Measurements from ENCODE around the gene SPAG16. TPM values are rescaled to one million over a fixed set of nuclear protein-coding genes. Genes with fewer than 3 reads are reported as not detected.

Gene SPAG16
- total and polyA plus RNA-seq, 2 donors = 17.7 to 104 TPM

DNA sequence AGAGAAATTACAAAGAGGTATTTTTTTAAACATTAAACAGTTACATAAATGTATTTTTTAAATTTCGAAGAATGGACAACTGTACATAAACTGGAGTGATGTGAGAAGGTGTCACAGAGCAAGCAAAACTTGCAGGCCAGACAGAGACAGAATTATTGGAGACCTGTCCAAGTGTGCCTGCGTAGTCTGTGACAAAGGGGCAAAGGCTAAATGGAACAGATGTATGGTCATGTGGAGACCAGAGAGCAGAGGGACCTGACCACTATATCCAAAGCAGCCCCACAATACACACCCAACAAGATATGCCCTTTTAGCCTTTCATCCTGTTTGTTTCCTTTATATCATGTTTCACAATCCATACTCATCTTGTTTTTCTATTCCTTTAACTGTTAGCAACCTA lies 901.3 kb downstream of the SPAG16 start:
- H3K4me3 ChIP-seq (ENCODE audit: low read depth, low read length) = no peak overlapping the region
- no peak for DNase-seq (ENCODE audit: extremely low spot score)
- no peaks in the 10 kb centered on the region for H3K4me1 ChIP-seq (ENCODE audit: insufficient read depth)
- no peak overlapping the region for H3K27ac ChIP-seq (ENCODE audit: low read depth)
- no peaks in the 10 kb centered on the region for H3K36me3 ChIP-seq (ENCODE audit: insufficient read depth)
- WGBS = 82% methylated on average over 2 of the region's 2 CpGs

DNA sequence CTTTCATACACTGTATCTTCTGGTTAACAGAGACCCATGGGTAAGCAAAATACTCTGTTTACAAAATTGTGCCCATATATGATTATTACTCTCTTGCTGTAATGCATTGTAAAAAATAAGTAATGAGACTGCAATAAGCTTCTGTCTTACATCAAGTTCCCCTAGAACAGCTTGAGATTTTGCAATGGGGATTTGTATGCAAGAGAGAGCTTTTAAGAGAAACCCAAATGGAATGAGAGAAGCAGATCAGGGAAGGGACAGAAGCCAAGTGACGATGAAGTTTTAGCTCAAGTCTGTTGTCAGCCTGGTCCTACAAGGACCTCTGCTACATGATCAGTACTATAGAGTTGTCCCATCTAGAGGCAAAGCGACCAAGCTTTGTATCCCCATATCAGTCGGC lies 908.4 kb downstream of the SPAG16 start:
- no peak overlapping the region for H3K4me3 ChIP-seq (ENCODE audit: low read depth, low read length)
- DNase-seq (ENCODE audit: extremely low spot score) = no peak
- H3K27ac ChIP-seq (ENCODE audit: low read depth) = no peak overlapping the region
- no peaks in the 10 kb centered on the region for H3K36me3 ChIP-seq (ENCODE audit: insufficient read depth)
- 88% methylated on average over 3 of the region's 3 CpGs for WGBS
- H3K4me1 ChIP-seq (ENCODE audit: insufficient read depth) = no peaks in the 10 kb centered on the region

DNA sequence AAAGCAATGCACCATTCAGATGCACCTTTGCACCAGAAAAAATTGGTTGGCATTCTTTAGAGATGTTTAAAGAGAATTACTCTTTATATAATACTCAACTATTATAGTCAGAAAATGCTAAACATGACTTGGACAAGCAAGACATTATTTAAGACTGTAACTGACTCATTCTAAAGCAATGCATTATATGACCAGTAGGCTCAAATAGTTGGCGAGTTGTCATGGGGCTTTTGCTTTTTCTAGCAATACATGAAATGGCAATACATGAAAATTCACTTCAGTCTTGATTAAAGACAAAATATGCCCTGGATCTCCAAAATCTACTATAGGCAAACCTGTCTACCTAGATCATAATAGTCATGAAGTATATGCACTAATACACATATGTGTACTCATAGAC lies 909.7 kb downstream of the SPAG16 start:
- no peak for DNase-seq (ENCODE audit: extremely low spot score)
- WGBS = 74% methylated on average over 1 of the region's 1 CpG

DNA sequence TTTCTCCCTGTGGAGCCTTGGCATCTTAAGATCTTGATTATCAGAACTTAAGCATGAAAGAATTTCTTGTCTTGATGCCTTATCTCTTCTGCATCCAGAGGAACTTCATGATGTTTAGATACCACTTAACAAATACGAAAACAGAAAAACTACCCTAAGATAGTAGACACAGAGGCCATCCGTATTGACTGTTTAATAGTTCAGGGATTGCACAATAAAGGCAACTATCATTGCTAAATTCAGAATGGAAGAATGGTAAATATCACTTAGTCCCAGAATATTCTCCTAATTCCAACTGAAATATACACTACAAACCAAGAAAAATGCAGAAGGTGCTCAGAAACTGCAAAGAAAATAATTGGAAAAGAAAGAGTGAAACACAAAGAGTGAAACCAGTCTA lies 912.0 kb downstream of the SPAG16 start:
- 59% methylated on average over 2 of the region's 2 CpGs for WGBS

More for the DNA sequence above, 909.7 kb downstream of the SPAG16 start:
- Histone ChIP-seq H3K4me1 (ENCODE audit: insufficient read depth) (no peaks in the 10 kb centered on the region), H3K4me3 (ENCODE audit: low read depth, low read length) (no peak overlapping the region), H3K27ac (ENCODE audit: low read depth) (no peak overlapping the region), H3K36me3 (ENCODE audit: insufficient read depth) (no peaks in the 10 kb centered on the region)

DNA sequence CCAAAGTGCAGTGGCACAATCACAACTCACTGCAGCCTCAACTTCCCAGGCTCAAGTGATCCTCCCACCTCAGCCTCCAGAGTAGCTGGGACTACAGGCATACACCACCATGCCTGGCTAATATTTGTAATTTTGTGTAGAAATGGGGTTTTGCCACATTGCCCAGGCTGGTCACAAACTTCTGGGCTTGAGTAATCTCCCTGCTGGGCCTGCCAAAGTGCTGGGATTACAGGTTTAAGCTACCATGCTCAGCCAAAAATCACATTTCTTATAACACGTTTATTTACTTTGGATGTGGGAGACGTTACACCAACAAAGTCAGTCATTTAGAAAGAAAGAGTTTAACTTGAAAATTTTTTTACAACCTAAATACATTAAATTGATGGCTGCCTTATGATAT lies 917.6 kb downstream of the SPAG16 start:
- no peak overlapping the region for H3K4me3 ChIP-seq (ENCODE audit: low read depth, low read length)
- H3K27ac ChIP-seq (ENCODE audit: low read depth) = no peak overlapping the region
- 64% methylated on average over 2 of the region's 2 CpGs for WGBS
- no peaks in the 10 kb centered on the region for H3K36me3 ChIP-seq (ENCODE audit: insufficient read depth)
- H3K4me1 ChIP-seq (ENCODE audit: insufficient read depth) = no peaks in the 10 kb centered on the region
- DNase-seq (ENCODE audit: extremely low spot score) = no peak

More for the DNA sequence above, 912.0 kb downstream of the SPAG16 start:
- H3K36me3 ChIP-seq (ENCODE audit: insufficient read depth) = no peaks in the 10 kb centered on the region
- H3K4me1 ChIP-seq (ENCODE audit: insufficient read depth) = no peaks in the 10 kb centered on the region
- DNase-seq (ENCODE audit: extremely low spot score) = no peak
- H3K27ac ChIP-seq (ENCODE audit: low read depth) = no peak overlapping the region
- no peak overlapping the region for H3K4me3 ChIP-seq (ENCODE audit: low read depth, low read length)

DNA sequence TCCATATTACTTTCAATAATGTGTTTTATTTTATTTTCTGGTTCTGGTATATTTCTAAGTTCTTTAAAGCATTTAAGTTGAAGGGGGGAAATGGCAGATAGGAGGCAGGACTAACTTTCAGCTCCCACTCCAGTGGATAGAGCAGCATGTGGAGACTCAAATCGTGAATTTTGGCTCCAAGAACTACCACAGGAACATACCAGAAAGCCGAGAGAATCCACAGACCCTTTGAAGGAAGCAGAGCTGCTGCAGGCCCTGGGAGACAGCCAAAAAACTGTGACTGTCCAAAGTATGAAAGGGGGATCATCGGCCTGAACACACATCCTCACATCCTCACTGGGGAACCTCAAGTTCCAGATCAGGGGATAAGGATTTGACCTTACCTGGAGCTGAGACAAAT lies 919.0 kb downstream of the SPAG16 start:
- no peak for DNase-seq (ENCODE audit: extremely low spot score)
- H3K4me3 ChIP-seq (ENCODE audit: low read depth, low read length) = no peak overlapping the region
- no peaks in the 10 kb centered on the region for H3K4me1 ChIP-seq (ENCODE audit: insufficient read depth)
- no peaks in the 10 kb centered on the region for H3K36me3 ChIP-seq (ENCODE audit: insufficient read depth)
- WGBS = 26% methylated on average over 3 of the region's 3 CpGs
- H3K27ac ChIP-seq (ENCODE audit: low read depth) = no peak overlapping the region

DNA sequence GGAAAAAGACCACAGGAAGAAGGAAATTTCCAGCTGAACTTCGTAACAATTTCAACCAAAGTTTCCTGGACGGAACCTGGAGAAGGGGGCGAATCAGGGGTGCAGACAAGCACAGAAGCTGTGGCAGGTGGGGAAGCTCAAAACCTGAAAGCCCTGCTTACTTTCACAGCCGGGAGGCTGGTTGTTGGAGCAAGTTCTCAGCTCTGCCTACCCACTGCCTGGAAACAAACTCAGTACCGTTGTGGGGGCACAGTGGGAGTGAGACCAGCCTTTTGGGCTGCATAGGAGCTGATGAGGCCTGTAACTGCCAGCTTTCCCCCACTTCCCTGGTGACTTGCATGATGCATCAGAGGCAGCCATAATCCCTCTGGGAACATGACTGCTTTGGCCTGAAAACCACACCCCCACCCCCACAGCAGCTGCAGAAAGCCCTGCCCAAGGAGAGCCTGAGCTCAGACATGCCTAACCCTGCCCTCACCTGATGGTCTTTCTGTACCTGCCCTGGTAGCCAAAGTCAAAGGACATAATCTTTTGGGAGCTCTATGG lies 919.6 kb downstream of the SPAG16 start:
- no peak overlapping the region for H3K4me3 ChIP-seq (ENCODE audit: low read depth, low read length)
- no peak for DNase-seq (ENCODE audit: extremely low spot score)
- H3K36me3 ChIP-seq (ENCODE audit: insufficient read depth) = no peaks in the 10 kb centered on the region
- 63% methylated on average over 5 of the region's 5 CpGs for WGBS
- H3K4me1 ChIP-seq (ENCODE audit: insufficient read depth) = no peaks in the 10 kb centered on the region
- no peak overlapping the region for H3K27ac ChIP-seq (ENCODE audit: low read depth)

DNA sequence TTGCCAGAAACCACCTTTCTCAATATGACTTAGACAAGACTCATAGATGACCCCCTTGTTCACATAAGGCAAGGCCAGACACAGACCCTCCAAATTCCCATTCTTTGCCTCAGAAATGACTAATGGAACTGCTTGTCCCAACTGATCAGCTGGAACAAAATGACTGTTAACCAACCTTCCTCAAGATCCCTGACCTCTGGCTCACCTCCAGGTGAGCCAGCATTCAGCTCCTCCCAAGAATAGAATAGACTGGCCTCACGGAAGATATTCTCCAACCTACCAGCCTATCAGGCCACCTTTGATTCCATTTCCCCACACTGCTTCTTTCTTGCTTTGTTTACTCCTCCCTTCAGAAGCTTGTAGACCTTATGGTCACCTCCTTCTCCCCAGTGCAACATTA lies 930.8 kb downstream of the SPAG16 start:
- Histone ChIP-seq H3K4me3 (ENCODE audit: low read depth, low read length) (no peak overlapping the region), H3K27ac (ENCODE audit: low read depth) (no peak overlapping the region), H3K36me3 (ENCODE audit: insufficient read depth) (no peaks in the 10 kb centered on the region), H3K4me1 (ENCODE audit: insufficient read depth) (no peaks in the 10 kb centered on the region)
- DNase-seq (ENCODE audit: extremely low spot score) = no peak
- 87% methylated on average over 1 of the region's 1 CpG for WGBS

DNA sequence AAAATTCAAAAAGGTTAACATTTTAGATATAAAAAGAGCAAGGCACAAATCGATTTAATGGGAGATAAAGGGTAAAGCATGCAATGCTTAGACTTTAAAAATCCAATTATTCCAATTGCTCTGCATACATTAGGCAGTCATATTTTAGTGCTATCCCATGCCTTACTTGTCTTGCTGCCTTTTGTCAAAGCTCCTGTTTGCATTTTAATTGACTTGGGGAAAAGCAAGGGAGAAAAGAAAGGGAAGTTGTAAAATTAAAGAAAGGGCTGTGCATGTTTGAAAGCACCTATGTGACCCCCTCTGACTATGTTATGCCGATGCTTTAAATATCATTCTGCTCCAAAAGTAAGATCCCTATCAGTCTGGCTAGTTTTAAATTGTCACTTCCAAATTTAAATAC lies 932.9 kb downstream of the SPAG16 start:
- H3K4me1 ChIP-seq (ENCODE audit: insufficient read depth) = no peaks in the 10 kb centered on the region
- H3K27ac ChIP-seq (ENCODE audit: low read depth) = no peak overlapping the region
- DNase-seq (ENCODE audit: extremely low spot score) = no peak
- 49% methylated on average over 2 of the region's 2 CpGs for WGBS
- H3K36me3 ChIP-seq (ENCODE audit: insufficient read depth) = no peaks in the 10 kb centered on the region
- no peak overlapping the region for H3K4me3 ChIP-seq (ENCODE audit: low read depth, low read length)

DNA sequence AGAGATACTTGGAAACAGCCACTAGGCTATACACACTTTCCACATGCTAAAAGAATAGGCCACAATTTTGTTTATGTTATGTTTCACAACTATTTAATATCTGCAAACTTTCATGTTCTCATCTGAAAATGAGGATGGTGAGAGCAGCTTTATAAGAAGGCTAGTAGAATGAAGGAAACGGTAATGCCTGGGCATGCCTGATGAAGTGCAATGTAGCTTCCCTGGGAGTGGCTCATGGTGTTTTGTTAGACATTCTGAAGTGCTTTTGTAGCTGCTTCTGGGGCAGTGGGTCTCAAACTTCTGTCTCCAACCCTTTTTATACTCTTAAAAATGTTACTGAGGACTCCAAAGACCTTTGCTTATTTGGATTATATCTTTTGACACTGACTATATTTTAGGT lies 933.3 kb downstream of the SPAG16 start:
- Histone ChIP-seq H3K36me3 (ENCODE audit: insufficient read depth) (no peaks in the 10 kb centered on the region), H3K4me3 (ENCODE audit: low read depth, low read length) (no peak overlapping the region), H3K27ac (ENCODE audit: low read depth) (no peak overlapping the region), H3K4me1 (ENCODE audit: insufficient read depth) (no peaks in the 10 kb centered on the region)
- 39% methylated on average over 1 of the region's 1 CpG for WGBS
- no peak for DNase-seq (ENCODE audit: extremely low spot score)

DNA sequence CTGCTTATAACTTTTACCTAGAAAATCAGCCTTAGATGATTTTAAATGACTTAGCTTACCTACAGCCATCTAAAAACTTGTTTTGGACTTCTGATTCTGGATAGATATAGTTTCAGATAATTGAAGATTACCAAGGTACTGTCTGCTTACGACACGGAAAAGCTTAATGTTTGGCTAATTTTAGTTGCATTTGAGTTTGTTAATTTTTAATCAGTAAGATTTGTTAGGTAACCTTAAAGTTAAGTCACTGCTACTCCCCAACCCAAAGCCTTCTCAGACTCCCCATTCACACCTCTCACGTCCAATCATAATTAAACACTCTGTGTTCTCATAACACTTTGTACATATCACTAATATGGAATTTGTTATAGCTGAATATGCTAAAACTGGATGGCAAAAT lies 936.0 kb downstream of the SPAG16 start:
- WGBS = 47% methylated on average over 3 of the region's 3 CpGs
- Histone ChIP-seq H3K4me1 (ENCODE audit: insufficient read depth) (no peaks in the 10 kb centered on the region), H3K36me3 (ENCODE audit: insufficient read depth) (no peaks in the 10 kb centered on the region), H3K27ac (ENCODE audit: low read depth) (no peak overlapping the region), H3K4me3 (ENCODE audit: low read depth, low read length) (no peak overlapping the region)
- DNase-seq (ENCODE audit: extremely low spot score) = no peak

DNA sequence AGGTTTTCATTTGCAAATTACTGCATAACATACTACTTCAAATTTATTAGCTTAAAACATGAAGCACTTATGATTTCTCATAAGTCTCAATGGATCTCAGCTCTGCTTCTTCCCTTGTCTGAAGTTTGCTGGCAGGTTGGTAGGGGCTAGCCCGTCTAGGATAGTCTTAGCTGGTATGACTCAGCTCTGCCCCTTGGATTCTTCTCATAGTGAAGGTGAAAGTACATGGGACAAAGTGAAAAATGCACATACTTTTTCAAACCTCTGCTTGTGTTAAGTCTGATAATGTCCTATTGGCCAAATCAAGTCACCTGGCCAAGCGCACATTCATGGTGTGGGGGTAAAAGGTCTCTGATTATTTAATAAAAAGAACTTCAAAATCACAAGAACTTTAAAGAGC lies 941.8 kb downstream of the SPAG16 start:
- WGBS = 75% methylated on average over 2 of the region's 2 CpGs
- Histone ChIP-seq H3K36me3 (ENCODE audit: insufficient read depth) (no peaks in the 10 kb centered on the region), H3K27ac (ENCODE audit: low read depth) (no peak overlapping the region), H3K4me3 (ENCODE audit: low read depth, low read length) (no peak overlapping the region), H3K4me1 (ENCODE audit: insufficient read depth) (no peaks in the 10 kb centered on the region)
- DNase-seq (ENCODE audit: extremely low spot score) = no peak

DNA sequence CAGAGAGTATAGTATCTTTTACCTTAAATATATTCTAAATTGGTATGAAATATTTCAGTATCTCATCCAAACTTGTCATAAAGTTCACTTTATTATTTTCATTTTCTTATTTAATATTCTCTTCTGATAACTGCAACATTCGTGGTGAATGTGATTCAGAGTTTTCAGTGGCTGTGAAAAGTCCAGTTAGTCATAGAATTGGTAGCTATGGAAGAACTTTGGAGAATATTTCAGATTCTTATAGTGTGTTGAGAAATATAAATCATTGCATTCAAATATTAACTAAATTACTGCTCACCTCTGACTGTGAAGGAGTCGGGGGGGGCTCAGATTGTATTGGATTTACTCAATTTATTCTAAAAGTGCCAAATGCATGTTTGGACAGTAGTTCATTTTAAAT lies 948.0 kb downstream of the SPAG16 start:
- WGBS = 67% methylated on average over 2 of the region's 2 CpGs
- no peaks in the 10 kb centered on the region for H3K36me3 ChIP-seq (ENCODE audit: insufficient read depth)
- H3K4me3 ChIP-seq (ENCODE audit: low read depth, low read length) = no peak overlapping the region
- H3K4me1 ChIP-seq (ENCODE audit: insufficient read depth) = no peaks in the 10 kb centered on the region
- H3K27ac ChIP-seq (ENCODE audit: low read depth) = no peak overlapping the region
- DNase-seq (ENCODE audit: extremely low spot score) = no peak

DNA sequence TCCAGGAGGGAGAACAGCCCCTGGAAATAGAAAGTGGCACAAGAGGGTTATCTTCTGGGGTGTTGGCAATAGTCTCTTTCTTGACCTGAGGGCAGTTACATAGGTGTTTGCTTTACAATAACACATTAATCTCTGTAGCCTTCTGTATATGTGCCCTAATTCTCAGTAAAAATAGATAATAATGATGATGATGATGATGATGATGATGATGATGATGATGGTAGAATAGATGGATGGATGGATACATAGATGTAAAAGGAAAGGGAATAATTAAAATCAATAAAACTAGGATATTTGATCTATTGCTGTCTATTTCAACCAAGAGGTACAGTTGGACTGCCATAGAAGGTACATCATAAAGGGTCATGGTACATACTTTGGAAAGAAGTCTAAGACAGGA lies 948.9 kb downstream of the SPAG16 start:
- no peak for DNase-seq (ENCODE audit: extremely low spot score)
- H3K4me3 ChIP-seq (ENCODE audit: low read depth, low read length) = no peak overlapping the region
- no peaks in the 10 kb centered on the region for H3K4me1 ChIP-seq (ENCODE audit: insufficient read depth)
- H3K27ac ChIP-seq (ENCODE audit: low read depth) = no peak overlapping the region
- no peaks in the 10 kb centered on the region for H3K36me3 ChIP-seq (ENCODE audit: insufficient read depth)

DNA sequence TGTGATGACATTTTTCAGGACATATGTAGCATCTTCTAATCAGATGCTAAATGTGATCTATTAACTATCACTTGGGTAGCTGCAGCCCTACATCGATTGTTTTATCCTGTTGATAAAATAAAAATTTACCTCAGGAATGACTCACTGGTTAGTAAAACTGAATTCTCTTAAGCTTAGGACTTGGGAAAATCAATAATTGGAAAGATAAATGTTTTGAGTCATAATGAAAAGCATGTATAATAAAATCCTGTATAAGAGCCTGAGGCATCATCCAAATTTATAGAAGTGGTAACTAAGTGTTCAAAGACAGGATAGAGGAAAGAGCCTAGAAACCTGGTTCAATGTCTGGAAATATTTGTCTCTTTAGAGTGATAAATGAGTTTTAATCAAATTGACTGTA lies 958.5 kb downstream of the SPAG16 start:
- Histone ChIP-seq H3K4me1 (ENCODE audit: insufficient read depth) (no peaks in the 10 kb centered on the region), H3K4me3 (ENCODE audit: low read depth, low read length) (no peak overlapping the region), H3K36me3 (ENCODE audit: insufficient read depth) (no peaks in the 10 kb centered on the region), H3K27ac (ENCODE audit: low read depth) (no peak overlapping the region)
- 62% methylated on average over 1 of the region's 1 CpG for WGBS
- DNase-seq (ENCODE audit: extremely low spot score) = no peak
